NCI-H460 (cell line): ENCODE measurements around the gene EHBP1. TPM values are rescaled to one million over a fixed set of nuclear protein-coding genes. Genes with fewer than 3 reads are reported as not detected.

ENCODE experiments used
- DNase-seq: peaks from one replicate; pipeline ENCODE4 v3.0.0-alpha.2; 2016; ENCODE audit warnings: low read depth; ENCODE audit errors: extremely low read depth
- total RNA-seq: library from RNA; depleted of rRNA; stranded (reverse); fragments of >200 nt; shearing (Covaris generic); gene quantifications from 2 replicates; pipeline ENCODE4 v1.2.3, GENCODE V29; 2014

The EHBP1 gene
- total RNA-seq, 1 experiment from 2014 or later = 22.6 TPM

GRCh38 chr2:63047321-63048279 is 342.1 kb downstream of the EHBP1 start:
- no peak for DNase-seq

- DNase-seq = no peak
These were observed 343.1 kb downstream of the EHBP1 start for GRCh38 chr2:63048367-63049171.

- DNase-seq = no peak
These were observed 343.9 kb downstream of the EHBP1 start for GRCh38 chr2:63049211-63049969.

- DNase-seq = peak; percentile 25
These were observed 344.4 kb downstream of the EHBP1 start for GRCh38 chr2:63049970-63050333.

- peak; percentile 70 for DNase-seq
These were observed 345.0 kb downstream of the EHBP1 start, which contains the start of gene OTX1 for GRCh38 chr2:63050334-63051041. OTX1 (plus strand) TSS chr2:63050830; CDS start chr2:63052991, 2,161 bp downstream.

GRCh38 chr2:63051042-63051794 is 345.7 kb downstream of the EHBP1 start:
- no peak for DNase-seq

- DNase-seq = no peak
These were observed 346.4 kb downstream of the EHBP1 start for GRCh38 chr2:63051795-63052333.

GRCh38 chr2:63052411-63053080 is 347.0 kb downstream of the EHBP1 start:
- no peak for DNase-seq

GRCh38 chr2:63053081-63053888 is 347.8 kb downstream of the EHBP1 start:
- no peak for DNase-seq

GRCh38 chr2:63053889-63054602 is 348.5 kb downstream of the EHBP1 start:
- DNase-seq = no peak

- no peak for DNase-seq
These were observed 349.3 kb downstream of the EHBP1 start for GRCh38 chr2:63054841-63055225.

GRCh38 chr2:63055226-63056106 is 350.0 kb downstream of the EHBP1 start:
- DNase-seq = no peak

- DNase-seq = no peak
These were observed 350.9 kb downstream of the EHBP1 start for GRCh38 chr2:63056107-63057050.

- no peak for DNase-seq
These were observed 352.0 kb downstream of the EHBP1 start for GRCh38 chr2:63057249-63058143.
